Colonic mucosa (tissue), 4 donors: ENCODE measurements around the gene CALML3. TPM values are rescaled to one million over a fixed set of nuclear protein-coding genes. Genes with fewer than 3 reads are reported as not detected.
"Not testable (repeated sequence)": the region's sequence is repeated elsewhere in the genome, so short reads cannot be mapped to it uniquely, and the experiment has no call there.

Experiments
- DNase-seq: peaks from one replicate; pipeline ENCODE4 v3.0.0-alpha.2; 2020
- H3K27ac ChIP-seq: fragments of 200-600 bp; one replicate; pipeline ENCODE4 v1.8.0; 2021
- H3K27me3 ChIP-seq: fragments of 200-600 bp; one replicate; pipeline ENCODE4 v1.8.0; 2021
- H3K36me3 ChIP-seq: fragments of 200-600 bp; one replicate; pipeline ENCODE4 v1.8.0; 2021
- H3K4me1 ChIP-seq: fragments of 200-600 bp; one replicate; pipeline ENCODE4 v1.8.0; 2021; ENCODE audit warnings: mild to moderate bottlenecking
- H3K4me3 ChIP-seq: fragments of 200-600 bp; one replicate; pipeline ENCODE4 v1.8.0; 2021
- H3K9ac ChIP-seq, 2 donors: one replicate each; pipeline ENCODE4 v1.7.0; 2013; ENCODE audit warnings: control low read depth in 2 of 2, low read depth in 2 of 2, low read length in 2 of 2
- H3K9me3 ChIP-seq: fragments of 200-600 bp; one replicate; pipeline ENCODE4 v1.8.0; 2021
- CTCF ChIP-seq: fragments of 200-600 bp; IDR thresholded peaks from one replicate; pipeline ENCODE4 v1.8.0; 2022; ENCODE audit warnings: antibody characterized with exemption, mild to moderate bottlenecking
- intact Hi-C: fragments of 100-400 bp; cut with DNase I; formaldehyde crosslinking; loops from one replicate; pipeline ENCODE4 v1.14.1; 2022
- total RNA-seq, 2 donors: library from RNA; stranded (reverse); fragmentation: NEBNext Ultra II Directional in 1 of 2; extraction: Animal tissue kit (Norgen Biotek cat#: 25700) in 1 of 2; gene quantifications; one replicate each; pipeline ENCODE4 v1.2.1, GENCODE V29; 2021
- donor health status: healthy.
- donor health status: DM: no; HTN: no; CAD: no.
- donor health status: DM: no; HTN: no; CAD: no.

CALML3 gene
- total RNA-seq, 2 donors from 2014 or later: 0.11 to 0.40 TPM

- no peak for DNase-seq
- no peak for TF ChIP-seq CTCF
- H3K36me3 ChIP-seq: no peaks in the 10 kb centered on the region
- no peak overlapping the region for H3K4me3 ChIP-seq
- H3K27me3 ChIP-seq: no peaks in the 10 kb centered on the region
- H3K9ac ChIP-seq: no peak overlapping the region
- intact Hi-C loops: no loop called here
- no peaks in the 10 kb centered on the region for H3K4me1 ChIP-seq
- H3K27ac ChIP-seq: no peak overlapping the region
- H3K9me3 ChIP-seq: no peaks in the 10 kb centered on the region
Observed at GRCh38 chr10:5556576-5556975, 31.8 kb downstream of the CALML3 start.

- Histone ChIP-seq H3K4me3 (no peak overlapping the region), H3K4me1 (no peaks in the 10 kb centered on the region), H3K27me3 (no peaks in the 10 kb centered on the region), H3K36me3 (no peaks in the 10 kb centered on the region), H3K9me3 (no peaks in the 10 kb centered on the region), H3K27ac (no peak overlapping the region), H3K9ac (no peak overlapping the region)
- intact Hi-C loops: no loop called here
- DNase-seq: no peak
- no peak for TF ChIP-seq CTCF
Observed at GRCh38 chr10:5557040-5557721, 32.4 kb downstream of the CALML3 start.

GRCh38 chr10:5557799-5558771, 33.3 kb downstream of the CALML3 start:
- no peak for DNase-seq

GRCh38 chr10:5559022-5559421, 34.3 kb downstream of the CALML3 start:
- H3K9ac ChIP-seq, DNase-seq: not testable (repeated sequence)

More at GRCh38 chr10:5557799-5558771, 33.3 kb downstream of the CALML3 start:
- H3K36me3 ChIP-seq: no peaks in the 10 kb centered on the region
- H3K9me3 ChIP-seq: no peaks in the 10 kb centered on the region
- H3K27ac ChIP-seq: no peak overlapping the region
- no peaks in the 10 kb centered on the region for H3K27me3 ChIP-seq
- no peaks in the 10 kb centered on the region for H3K4me1 ChIP-seq
- TF ChIP-seq CTCF: no peak
- no peak overlapping the region for H3K9ac ChIP-seq
- intact Hi-C loops: no loop called here
- no peak overlapping the region for H3K4me3 ChIP-seq

GRCh38 chr10:5559642-5560141, 34.9 kb downstream of the CALML3 start:
- Histone ChIP-seq H3K9ac (no peak overlapping the region), H3K4me1 (no peaks in the 10 kb centered on the region), H3K27ac (no peak overlapping the region), H3K9me3 (no peaks in the 10 kb centered on the region), H3K27me3 (no peaks in the 10 kb centered on the region), H3K36me3 (no peaks in the 10 kb centered on the region), H3K4me3 (no peak overlapping the region)
- intact Hi-C loops: no loop called here
- TF ChIP-seq CTCF: no peak
- no peak for DNase-seq

More at GRCh38 chr10:5559022-5559421, 34.3 kb downstream of the CALML3 start:
- H3K36me3 ChIP-seq, H3K4me1 ChIP-seq, H3K27ac ChIP-seq, intact Hi-C loops, H3K4me3 ChIP-seq, H3K9me3 ChIP-seq, H3K27me3 ChIP-seq: not testable (repeated sequence)
